ENCODE results near the gene CENPVL2. TPM values are rescaled to one million over a fixed set of nuclear protein-coding genes. Genes with fewer than 3 reads are reported as not detected.

The CENPVL2 gene
- total and polyA plus RNA-seq, 5 experiments from 2014 or later, result not detected

Other genes with a start within 250 kb of the CENPVL2 start
- gene NUDT11, start 186.2 kb downstream of the CENPVL2 start, total RNA-seq, result 1 to 10 TPM; 2.0 to 2.2 TPM
- gene NUDT11, start 186.2 kb downstream of the CENPVL2 start, polyA plus RNA-seq, result 1 to 10 TPM; 1.5 to 4.1 (median 2.4) TPM
- not detected for gene CENPVL3, start 63.9 kb downstream of the CENPVL2 start, total RNA-seq
- gene CENPVL3, start 63.9 kb downstream of the CENPVL2 start, polyA plus RNA-seq, result not detected
- gene CENPVL1, start 27.7 kb upstream of the CENPVL2 start, total RNA-seq, result not detected
- gene CENPVL1, start 27.7 kb upstream of the CENPVL2 start, polyA plus RNA-seq, result not detected
- gene GSPT2, start 60.6 kb upstream of the CENPVL2 start, total RNA-seq, result 10 to 100 TPM; 15.9 to 16.4 TPM
- gene GSPT2, start 60.6 kb upstream of the CENPVL2 start, polyA plus RNA-seq, result 10 to 100 TPM in 1 of 3 donors, 1 to 10 TPM in 2; 9.3 to 10.1 (median 9.7) TPM
- 10 to 100 TPM; 38.6 to 40.5 TPM for gene MAGED1, start 210.8 kb upstream of the CENPVL2 start, total RNA-seq
- 10 to 100 TPM; 48.7 to 81.9 (median 49.9) TPM for gene MAGED1, start 210.8 kb upstream of the CENPVL2 start, polyA plus RNA-seq

Measured in naive thymus-derived CD8-positive, alpha-beta T cell (primary cell).